DND-41 (cell line): ENCODE results near the gene SLC7A6OS.

Source experiments
- ATAC-seq: fragments of 200-7000 bp; cut with Tn5 transposase; 3 replicates; pipeline ENCODE4 v1.9.1; 2021; ENCODE audit warnings: low read depth; ENCODE audit not compliant: insufficient read depth
- DNase-seq: peaks from one replicate; pipeline ENCODE4 v3.0.0-alpha.2; 2020
- H2AFZ ChIP-seq: 2 replicates; pipeline ENCODE4 v1.6.0; 2012; ENCODE audit warnings: low read depth, low read length
- H3K27ac ChIP-seq: 2 replicates; pipeline ENCODE4 v1.5.1; 2012; ENCODE audit warnings: low read length, inconsistent platforms
- H3K27me3 ChIP-seq: fragments of 200-600 bp; sonication (generic); 2 replicates; pipeline ENCODE4 v1.6.0; 2012; ENCODE audit warnings: low read length, mild to moderate bottlenecking, inconsistent platforms; ENCODE audit not compliant: insufficient read depth, poor library complexity
- H3K36me3 ChIP-seq: 2 replicates; pipeline ENCODE4 v1.5.1; 2012; ENCODE audit warnings: low read length, inconsistent platforms; ENCODE audit not compliant: insufficient read depth
- H3K4me1 ChIP-seq: 2 replicates; pipeline ENCODE4 v1.5.1; 2012; ENCODE audit warnings: mild to moderate bottlenecking, low read length; ENCODE audit not compliant: insufficient read depth
- H3K4me2 ChIP-seq: 2 replicates; pipeline ENCODE4 v1.6.0; 2012; ENCODE audit warnings: mild to moderate bottlenecking, moderate library complexity, low read length, inconsistent platforms; ENCODE audit not compliant: insufficient read depth
- H3K4me3 ChIP-seq, 2 experiments: fragments of 200-600 bp in 1 of 2; shearing (Covaris generic) in 1 of 2; 2 replicates each; pipeline ENCODE4 v1.5.1; 2012 to 2016; ENCODE audit warnings: inconsistent platforms in 2 of 2, low read length in 2 of 2, mild to moderate bottlenecking in 2 of 2, low read depth in 1 of 2, moderate library complexity in 1 of 2
- H3K79me2 ChIP-seq: 2 replicates; pipeline ENCODE4 v1.6.0; 2012; ENCODE audit warnings: low read length, inconsistent platforms; ENCODE audit not compliant: insufficient read depth
- H3K9ac ChIP-seq: 2 replicates; pipeline ENCODE4 v1.6.0; 2012; ENCODE audit warnings: low read depth, mild to moderate bottlenecking, inconsistent platforms, low read length, moderate library complexity
- H3K9me3 ChIP-seq: 2 replicates; pipeline ENCODE4 v1.5.1; 2012; ENCODE audit warnings: low read length, moderate library complexity, mild to moderate bottlenecking, inconsistent platforms; ENCODE audit not compliant: insufficient read depth, severe bottlenecking
- H4K20me1 ChIP-seq: 2 replicates; pipeline ENCODE4 v1.6.0; 2012; ENCODE audit warnings: low read length; ENCODE audit not compliant: insufficient read depth
- CTCF ChIP-seq: IDR thresholded peaks from 2 replicates; pipeline ENCODE4 v1.5.1; 2012; ENCODE audit warnings: borderline replicate concordance, low read length, moderate library complexity, mild to moderate bottlenecking; ENCODE audit not compliant: poor library complexity, severe bottlenecking; ENCODE audit errors: extremely low read depth
- EZH2 ChIP-seq: IDR thresholded peaks from 3 replicates; pipeline ENCODE4 v1.6.1; 2012; ENCODE audit warnings: borderline replicate concordance, low read depth, mild to moderate bottlenecking, moderate library complexity, low read length, inconsistent platforms; ENCODE audit not compliant: severe bottlenecking

The SLC7A6OS gene

GRCh38 chr16:68331879-68332410, 21.2 kb upstream of the SLC7A6OS start:
- peak overlapping the region; percentile 51 for H3K4me2 ChIP-seq

DNA sequence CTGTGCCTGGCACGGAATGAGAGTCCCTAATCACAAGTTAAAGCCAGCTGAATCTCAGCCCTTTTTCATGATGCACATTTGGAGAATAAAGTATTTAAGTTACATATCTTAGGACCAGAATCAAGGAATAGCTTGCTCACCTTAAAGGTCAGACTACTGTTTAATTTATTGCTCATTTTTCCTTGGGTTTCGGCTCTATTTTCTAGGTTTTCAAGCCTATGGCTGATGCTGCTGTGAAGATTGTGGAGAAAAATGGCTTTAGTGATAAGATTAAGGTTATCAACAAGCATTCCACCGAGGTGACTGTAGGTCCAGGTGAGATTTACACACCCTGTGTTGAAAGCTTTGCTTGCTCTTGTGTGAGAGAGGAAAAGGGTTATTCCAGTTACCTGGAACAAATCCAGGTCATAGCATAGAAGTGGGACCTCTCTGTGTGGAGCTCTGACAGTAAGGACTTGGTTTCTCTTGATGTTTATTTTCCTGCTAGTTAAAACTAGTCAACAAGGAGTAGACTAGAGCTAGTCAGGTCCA, 18.2 kb upstream of the SLC7A6OS start:
- H3K27ac ChIP-seq: peak overlapping the region; percentile 60
- peaks cover 14% of the 10 kb centered on the region for H3K79me2 ChIP-seq
- DNase-seq (no peak), ATAC-seq (no peak)
- H3K9me3 ChIP-seq: no peaks in the 10 kb centered on the region
- no peaks in the 10 kb centered on the region for H4K20me1 ChIP-seq
- TF ChIP-seq CTCF (no peak), EZH2 (no peak)
- H3K4me1 ChIP-seq: peaks cover 53% of the 10 kb centered on the region
- H3K27me3 ChIP-seq: no peaks in the 10 kb centered on the region
- no peak overlapping the region for H2AFZ ChIP-seq
- H3K36me3 ChIP-seq: peaks cover 51% of the 10 kb centered on the region
- H3K4me3 ChIP-seq: no peak overlapping the region
- H3K4me2 ChIP-seq: no peak overlapping the region
- no peak overlapping the region for H3K9ac ChIP-seq

More at GRCh38 chr16:68331879-68332410, 21.2 kb upstream of the SLC7A6OS start:
- Histone ChIP-seq H3K4me3 (peak overlapping the region in 1 of 2 experiments; percentile 33; a peak in 2 of 4 replicates), H3K79me2 (peaks cover 20% of the 10 kb centered on the region), H2AFZ (peak overlapping the region; percentile 10; the same call in 1 of the 2 replicates), H4K20me1 (no peaks in the 10 kb centered on the region), H3K9me3 (no peaks in the 10 kb centered on the region), H3K27me3 (no peaks in the 10 kb centered on the region), H3K36me3 (peaks cover 53% of the 10 kb centered on the region), H3K9ac (peak overlapping the region; percentile 50), H3K4me1 (peaks cover 56% of the 10 kb centered on the region), H3K27ac (peak overlapping the region; percentile 97)
- DNase-seq (no peak), ATAC-seq (peak; percentile 5; the same call in 2 of the 3 replicates)
- no peak for TF ChIP-seq CTCF
- TF ChIP-seq EZH2: no peak

DNA sequence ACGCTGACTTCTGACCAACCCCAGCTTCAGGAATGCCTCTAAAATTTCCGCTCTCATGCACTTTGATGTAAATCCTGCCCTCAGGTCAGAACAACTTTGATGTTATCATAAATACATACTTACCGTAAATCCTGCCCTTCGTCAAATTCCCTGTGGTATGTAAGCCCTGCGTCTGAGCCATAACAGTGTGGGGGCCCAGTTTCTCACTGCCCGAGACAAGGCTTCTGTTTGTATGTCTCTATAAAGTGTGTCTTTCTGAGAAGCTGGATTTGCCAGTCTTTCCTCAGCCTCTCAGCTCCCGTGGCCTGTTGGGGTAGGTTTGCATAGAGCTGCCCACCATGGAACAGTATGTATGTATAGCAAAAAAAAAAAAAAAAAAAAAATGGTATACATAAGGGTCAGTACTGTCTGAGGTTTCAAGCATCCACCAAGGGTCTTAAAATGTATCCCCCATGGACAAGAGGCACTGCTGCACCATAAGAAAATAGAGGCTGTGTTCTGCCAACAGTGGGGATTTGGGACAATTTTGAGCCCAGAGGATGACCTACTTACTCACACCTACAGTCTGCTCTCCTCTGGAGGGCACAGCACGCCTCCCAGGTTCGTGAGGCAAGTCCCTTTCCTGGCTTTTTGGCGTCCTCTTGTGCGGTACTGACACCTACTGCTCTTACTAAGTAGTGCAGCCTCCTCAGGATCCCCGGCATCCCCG, 17.6 kb upstream of the SLC7A6OS start:
- ATAC-seq: peak; percentile 54

More for the DNA sequence above, 17.6 kb upstream of the SLC7A6OS start:
- Histone ChIP-seq H3K79me2 (peaks cover 8% of the 10 kb centered on the region), H3K36me3 (peaks cover 51% of the 10 kb centered on the region), H3K4me2 (no peak overlapping the region), H3K4me1 (peaks cover 47% of the 10 kb centered on the region), H3K9ac (no peak overlapping the region), H3K27ac (peak overlapping the region; percentile 60; the same call in 1 of the 2 replicates), H3K9me3 (no peaks in the 10 kb centered on the region), H3K27me3 (no peaks in the 10 kb centered on the region), H4K20me1 (no peaks in the 10 kb centered on the region), H2AFZ (no peak overlapping the region), H3K4me3 (no peak overlapping the region)
- TF ChIP-seq EZH2: no peak
- TF ChIP-seq CTCF: peak; percentile 94
- peak; percentile 82 for DNase-seq
